Natural killer cell treated with Interleukin-12 subunit alpha and Interleukin-12 subunit beta and Interleukin-15 and Interleukin-18, amount 100 ng/mL, for 72 hours (primary cell): Measurements from ENCODE around the gene DCUN1D5. TPM values are rescaled to one million over a fixed set of nuclear protein-coding genes. Genes with fewer than 3 reads are reported as not detected.

Experiments
- ATAC-seq, 2 donors: fragments of 150-1000 bp; cut with Tn5 transposase in 1 of 2; sonication (Bioruptor Pico), chemical (Tn5 transposase) in 1 of 2; 2 replicates each; pipeline ENCODE4 v1.10.0; 2021
- DNase-seq: peaks from one replicate; pipeline ENCODE4 v3.0.0; 2022; ENCODE audit warnings: low spot score
- H3K27ac Mint-ChIP-seq, 2 donors: 1 replicate in 1 of 2; 2 replicates in 1 of 2; pipeline ENCODE4 v1.8.0; 2022; ENCODE audit warnings: mixed read lengths in 2 of 2, mild to moderate bottlenecking in 1 of 2, moderate library complexity in 1 of 2
- H3K27me3 Mint-ChIP-seq, 2 donors: 1 replicate in 1 of 2; 2 replicates in 1 of 2; pipeline ENCODE4 v1.8.0; 2022; ENCODE audit warnings: mixed read lengths in 2 of 2
- H3K36me3 Mint-ChIP-seq: one replicate; pipeline ENCODE4 v1.8.0; 2022; ENCODE audit warnings: mixed read lengths
- H3K4me1 Mint-ChIP-seq, 2 donors: 1 replicate in 1 of 2; 2 replicates in 1 of 2; pipeline ENCODE4 v1.8.0; 2022; ENCODE audit warnings: low read depth in 2 of 2, mixed read lengths in 2 of 2, mild to moderate bottlenecking in 1 of 2
- H3K4me3 Mint-ChIP-seq: one replicate; pipeline ENCODE4 v1.8.0; 2022; ENCODE audit warnings: mixed read lengths
- H3K9me3 Mint-ChIP-seq: 2 replicates; pipeline ENCODE4 v1.8.0; 2022; ENCODE audit warnings: mixed read lengths
- total RNA-seq, 2 donors: library from RNA; stranded (reverse); gene quantifications; one replicate each; pipeline ENCODE4 v1.2.3, GENCODE V29; 2022

The DCUN1D5 gene
- total RNA-seq, 2 donors from 2014 or later = 36.2 to 78.4 TPM

DNA sequence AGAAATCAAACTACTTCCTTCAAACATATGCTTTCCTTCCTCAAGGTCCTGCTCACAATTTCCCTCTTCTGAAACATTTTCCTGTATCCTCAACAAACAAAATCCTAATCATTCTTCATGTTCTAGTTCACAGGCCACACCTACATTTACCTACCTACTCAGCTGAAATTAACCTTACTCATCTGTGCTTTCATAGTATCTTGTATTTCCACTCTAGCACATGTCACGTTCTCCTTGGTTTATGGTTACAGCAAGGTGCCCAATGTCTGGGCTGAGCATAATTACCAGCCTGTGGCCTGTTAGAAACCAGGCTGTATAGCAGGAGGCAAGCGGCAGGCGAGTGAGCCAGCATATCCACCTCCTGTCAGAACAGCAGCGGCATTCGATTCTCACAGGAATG, 13.2 kb downstream of the DCUN1D5 start:
- H3K27ac Mint-ChIP-seq = no peak overlapping the region
- ATAC-seq (no peak), DNase-seq (no peak)
- H3K27me3 Mint-ChIP-seq = no peaks in the 10 kb centered on the region
- H3K9me3 Mint-ChIP-seq = no peaks in the 10 kb centered on the region
- peaks cover 18% of the 10 kb centered on the region for H3K36me3 Mint-ChIP-seq
- H3K4me1 Mint-ChIP-seq = peaks cover 0 to 4% of the 10 kb centered on the region in 2 donors
- H3K4me3 Mint-ChIP-seq = no peak overlapping the region

DNA sequence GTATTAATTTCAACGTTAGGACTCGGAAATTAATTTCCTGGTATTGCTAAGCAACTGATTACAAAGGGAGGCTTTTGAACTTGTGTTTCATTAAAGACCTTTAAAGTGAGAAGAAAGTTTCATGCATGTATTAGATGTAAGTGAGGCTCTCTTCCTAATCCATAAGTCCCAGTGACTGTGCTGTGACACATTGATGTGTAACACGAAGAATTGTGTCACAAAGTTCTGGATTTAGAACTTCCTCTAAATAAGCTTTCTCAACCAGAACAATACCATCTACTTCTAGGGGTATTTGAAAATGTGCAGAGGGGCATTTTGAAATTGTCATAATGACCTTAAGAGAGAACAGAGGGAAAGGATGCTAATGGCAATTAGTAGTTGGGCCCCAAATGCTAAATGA, 14.4 kb downstream of the DCUN1D5 start:
- H3K27me3 Mint-ChIP-seq = no peaks in the 10 kb centered on the region
- H3K4me1 Mint-ChIP-seq = peaks cover 0 to 4% of the 10 kb centered on the region in 2 donors
- no peak for DNase-seq
- no peaks in the 10 kb centered on the region for H3K9me3 Mint-ChIP-seq
- peaks cover 18% of the 10 kb centered on the region for H3K36me3 Mint-ChIP-seq
- H3K4me3 Mint-ChIP-seq = no peak overlapping the region
- no peak overlapping the region for H3K27ac Mint-ChIP-seq
- no peak for ATAC-seq

DNA sequence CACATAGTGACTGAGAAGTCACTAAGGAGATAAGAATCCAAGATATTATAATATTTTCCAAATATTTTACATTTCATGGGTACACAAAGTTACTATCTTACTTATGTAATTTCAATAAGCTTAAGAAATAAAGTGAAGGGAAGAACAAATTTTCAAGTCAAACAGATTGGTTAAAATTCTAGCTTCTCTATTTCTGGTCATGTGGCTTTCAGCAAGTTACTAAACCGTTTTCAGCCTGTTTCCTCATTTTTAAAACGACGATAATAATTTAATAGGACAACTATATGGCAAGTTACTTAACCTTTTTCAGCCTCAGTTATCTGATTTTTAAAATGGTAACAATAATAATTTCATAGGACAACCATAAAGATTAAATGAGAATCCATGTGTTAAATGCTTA, 15.6 kb downstream of the DCUN1D5 start:
- ATAC-seq (no peak), DNase-seq (no peak)
- Mint-ChIP-seq H3K4me3 (no peak overlapping the region), H3K27me3 (no peaks in the 10 kb centered on the region), H3K4me1 (peaks cover 0 to 4% of the 10 kb centered on the region in 2 donors), H3K27ac (no peak overlapping the region), H3K36me3 (peaks cover 18% of the 10 kb centered on the region), H3K9me3 (no peaks in the 10 kb centered on the region)

DNA sequence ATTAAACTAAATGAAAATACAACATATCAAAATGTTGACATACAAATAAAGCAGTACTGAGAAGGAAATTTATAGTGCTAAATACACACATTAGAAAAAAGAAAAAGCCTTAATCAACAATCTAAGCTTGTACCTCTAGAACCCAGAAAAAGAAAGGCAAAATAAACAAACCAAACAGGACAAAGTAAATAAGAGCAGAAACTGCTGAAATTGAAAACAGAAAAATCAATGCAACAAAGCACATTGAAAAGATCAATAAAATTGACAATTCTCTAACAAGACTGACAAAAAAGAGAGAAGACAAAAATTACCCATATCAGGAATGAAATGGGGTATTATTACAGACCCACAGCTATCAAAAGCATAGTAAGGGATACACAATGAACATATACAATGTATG, 21.0 kb downstream of the DCUN1D5 start:
- ATAC-seq = no peak
- Mint-ChIP-seq H3K27ac (peak overlapping the region; percentile 50 to 82), H3K36me3 (peaks cover 11% of the 10 kb centered on the region), H3K9me3 (no peaks in the 10 kb centered on the region), H3K4me3 (no peak overlapping the region), H3K27me3 (no peaks in the 10 kb centered on the region), H3K4me1 (peaks cover 32 to 50% of the 10 kb centered on the region in 2 donors)
- DNase-seq = no peak

DNA sequence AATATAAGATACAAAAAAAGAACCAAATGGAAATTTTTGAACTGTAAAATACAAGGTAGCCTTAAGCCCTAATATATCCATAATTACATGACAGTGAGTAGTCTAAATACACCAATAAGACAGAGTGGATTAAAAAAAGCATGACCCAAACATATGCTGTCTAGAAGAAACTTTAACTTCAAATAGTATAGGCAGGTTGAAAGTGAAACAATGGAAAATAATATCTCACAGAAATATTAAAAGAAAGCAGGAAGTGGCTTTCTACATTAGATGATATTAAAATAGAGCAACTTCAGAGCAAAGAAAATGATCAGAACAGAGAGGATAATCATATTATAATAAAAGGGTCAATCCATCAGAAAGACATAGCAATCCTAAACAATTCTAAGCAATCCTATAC, 21.8 kb downstream of the DCUN1D5 start:
- Mint-ChIP-seq H3K4me1 (peaks cover 32 to 50% of the 10 kb centered on the region in 2 donors), H3K9me3 (no peaks in the 10 kb centered on the region), H3K27ac (peak overlapping the region; percentile 50 to 82), H3K4me3 (peak overlapping the region; percentile 34), H3K27me3 (no peaks in the 10 kb centered on the region), H3K36me3 (peaks cover 11% of the 10 kb centered on the region)
- ATAC-seq = peak in 1 of 2 donors; percentile 38
- DNase-seq = no peak

DNA sequence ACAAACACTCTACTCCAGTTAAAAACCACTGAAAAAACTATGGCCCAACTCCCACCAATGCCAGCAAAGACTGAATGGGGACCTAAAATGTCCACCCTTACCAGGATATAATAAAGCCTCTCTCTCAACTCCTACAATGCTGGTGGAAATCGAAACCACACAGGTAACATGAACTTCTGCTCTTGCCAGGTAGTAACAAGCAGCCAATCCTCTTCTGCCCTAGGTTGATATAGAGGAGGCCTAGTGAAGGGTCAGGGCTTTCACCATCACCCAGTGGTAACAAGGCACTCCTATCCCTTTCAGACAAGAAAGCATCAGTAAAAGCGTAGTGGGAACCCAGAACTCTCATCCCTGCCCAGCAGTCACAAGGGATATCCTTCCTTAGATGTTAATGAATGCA, 22.6 kb downstream of the DCUN1D5 start:
- peaks cover 11% of the 10 kb centered on the region for H3K36me3 Mint-ChIP-seq
- DNase-seq = no peak
- no peaks in the 10 kb centered on the region for H3K27me3 Mint-ChIP-seq
- H3K27ac Mint-ChIP-seq = peak overlapping the region; percentile 50 to 82
- H3K9me3 Mint-ChIP-seq = no peaks in the 10 kb centered on the region
- ATAC-seq = no peak
- peak overlapping the region; percentile 34 for H3K4me3 Mint-ChIP-seq
- peaks cover 32 to 50% of the 10 kb centered on the region in 2 donors for H3K4me1 Mint-ChIP-seq

DNA sequence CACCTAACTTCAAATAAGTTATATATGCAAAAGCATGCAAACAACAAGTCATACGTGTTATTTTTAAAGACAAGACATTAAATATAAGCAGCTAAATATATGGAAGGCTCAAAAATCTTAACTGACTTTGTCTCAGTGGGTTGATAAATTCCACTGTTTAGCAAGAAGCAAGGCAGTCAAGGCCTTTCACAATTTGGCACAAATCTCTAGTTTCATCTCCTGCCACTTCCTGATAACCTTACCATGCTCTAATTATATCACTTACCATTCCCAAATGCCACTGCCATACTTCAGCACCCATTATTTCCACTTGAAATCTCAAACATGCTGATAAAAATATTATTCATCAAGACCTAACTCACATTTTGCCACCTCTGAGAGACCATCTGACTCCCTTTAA, 24.8 kb downstream of the DCUN1D5 start:
- Mint-ChIP-seq H3K4me1 (peaks cover 32 to 50% of the 10 kb centered on the region in 2 donors), H3K36me3 (peaks cover 17% of the 10 kb centered on the region), H3K4me3 (peak overlapping the region; percentile 47), H3K27me3 (no peaks in the 10 kb centered on the region), H3K27ac (peak overlapping the region; percentile 18 to 39), H3K9me3 (no peaks in the 10 kb centered on the region)
- DNase-seq = no peak
- ATAC-seq = no peak

DNA sequence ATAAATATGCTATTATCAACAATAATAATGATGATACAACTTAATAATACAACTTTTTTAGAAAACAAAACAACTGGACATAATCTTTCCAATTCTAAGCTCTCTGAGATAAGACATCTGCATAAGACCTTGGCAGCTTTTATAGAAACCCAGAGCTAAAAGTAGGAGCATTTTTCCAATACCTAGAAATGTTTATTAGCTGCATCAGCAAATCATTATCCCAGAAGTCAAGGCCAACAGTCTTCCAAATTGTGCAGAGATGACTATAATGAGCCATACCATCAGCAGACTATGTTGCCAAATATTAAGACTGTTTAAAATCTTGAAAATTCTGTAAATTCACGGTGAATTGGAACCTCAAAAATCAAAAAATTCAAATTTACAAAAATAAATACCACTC, 30.3 kb downstream of the DCUN1D5 start:
- Mint-ChIP-seq H3K27ac (no peak overlapping the region), H3K27me3 (no peaks in the 10 kb centered on the region), H3K4me3 (no peak overlapping the region), H3K36me3 (peaks cover 16% of the 10 kb centered on the region), H3K4me1 (peaks cover 0 to 5% of the 10 kb centered on the region in 2 donors), H3K9me3 (no peaks in the 10 kb centered on the region)
- ATAC-seq (no peak), DNase-seq (no peak)

DNA sequence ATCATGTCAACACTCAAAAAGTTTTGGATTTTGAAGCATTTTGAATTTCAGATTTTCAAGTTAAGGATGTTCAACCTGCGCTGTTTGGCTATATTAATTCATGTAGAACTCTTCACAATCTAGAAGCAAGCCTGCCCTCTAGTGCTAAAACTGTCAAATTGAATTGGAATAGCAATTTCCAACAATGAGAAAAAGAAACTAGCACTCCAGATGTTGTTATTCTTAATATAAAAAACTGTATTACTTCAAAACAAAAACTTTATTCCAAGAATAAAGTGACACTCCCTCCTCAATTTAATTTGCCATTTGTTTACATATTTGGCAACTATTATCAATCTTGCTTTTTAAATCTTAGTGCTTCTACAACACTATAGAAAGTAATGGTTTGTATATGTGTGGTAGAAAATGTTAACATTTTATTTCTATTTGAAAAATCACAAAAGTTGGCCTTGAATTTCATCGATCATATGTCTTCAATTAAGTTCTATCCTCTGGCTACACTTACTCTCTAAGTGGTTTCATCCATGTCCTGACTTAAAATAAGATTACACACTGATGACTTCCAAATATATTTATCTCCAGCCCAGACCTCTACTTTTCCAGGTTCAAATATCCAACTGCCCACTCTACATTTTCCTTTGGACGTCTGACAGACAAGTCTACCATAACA, 36.6 kb downstream of the DCUN1D5 start:
- no peak for DNase-seq
- no peak overlapping the region for H3K27ac Mint-ChIP-seq
- ATAC-seq = peak; percentile 56 to 65
- no peaks in the 10 kb centered on the region for H3K9me3 Mint-ChIP-seq
- no peaks in the 10 kb centered on the region for H3K27me3 Mint-ChIP-seq
- H3K4me1 Mint-ChIP-seq = no peaks in the 10 kb centered on the region
- no peak overlapping the region for H3K4me3 Mint-ChIP-seq
- peaks cover 5% of the 10 kb centered on the region for H3K36me3 Mint-ChIP-seq

DNA sequence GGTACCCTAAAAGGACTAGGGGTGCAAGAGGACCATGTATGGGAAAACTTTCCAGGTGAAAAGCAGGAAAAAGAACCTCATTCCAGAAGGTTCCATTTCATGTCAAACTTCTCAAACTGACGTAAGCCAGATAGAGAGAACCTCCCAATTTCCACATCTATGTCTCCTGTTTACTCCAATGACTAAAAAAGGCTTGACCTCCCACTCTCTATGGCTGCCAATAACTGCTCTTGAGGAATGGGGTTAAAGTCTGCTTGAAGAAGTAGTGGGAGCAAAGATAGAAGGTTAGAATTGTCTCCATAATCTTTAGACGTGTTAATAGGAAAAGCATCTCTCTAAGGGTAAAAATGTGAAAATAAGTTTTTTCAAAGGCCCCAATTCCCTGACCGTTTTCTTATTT, 38.0 kb downstream of the DCUN1D5 start:
- Mint-ChIP-seq H3K27ac (no peak overlapping the region), H3K9me3 (no peaks in the 10 kb centered on the region), H3K36me3 (no peaks in the 10 kb centered on the region), H3K4me1 (no peaks in the 10 kb centered on the region), H3K27me3 (no peaks in the 10 kb centered on the region), H3K4me3 (no peak overlapping the region)
- ATAC-seq (no peak), DNase-seq (no peak)

DNA sequence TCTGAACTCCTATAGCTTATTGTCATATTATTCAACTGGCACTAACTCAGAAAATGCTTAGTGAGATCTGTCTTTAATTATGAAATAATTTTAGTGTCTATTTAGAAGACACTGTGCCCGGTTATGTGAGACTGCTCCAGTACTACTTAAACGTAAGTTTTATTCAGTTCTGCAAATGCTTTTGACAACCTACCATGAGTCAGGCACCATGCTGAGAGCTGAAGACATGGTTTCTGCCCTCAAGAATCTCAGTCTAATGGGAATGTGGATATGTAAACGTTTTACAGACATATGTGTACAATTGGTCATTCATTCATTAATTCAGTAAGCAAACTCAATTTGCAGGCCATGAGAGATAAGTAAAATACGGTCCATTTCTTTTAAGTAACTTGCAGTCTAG, 40.0 kb downstream of the DCUN1D5 start:
- Mint-ChIP-seq H3K9me3 (no peaks in the 10 kb centered on the region), H3K4me1 (peaks cover 4% of the 10 kb centered on the region in 2 donors), H3K27me3 (peaks cover 0 to 5% of the 10 kb centered on the region in 2 donors), H3K36me3 (no peaks in the 10 kb centered on the region), H3K27ac (peak overlapping the region in 1 of 2 donors; percentile 64), H3K4me3 (no peak overlapping the region)
- no peak for DNase-seq
- ATAC-seq = no peak

DNA sequence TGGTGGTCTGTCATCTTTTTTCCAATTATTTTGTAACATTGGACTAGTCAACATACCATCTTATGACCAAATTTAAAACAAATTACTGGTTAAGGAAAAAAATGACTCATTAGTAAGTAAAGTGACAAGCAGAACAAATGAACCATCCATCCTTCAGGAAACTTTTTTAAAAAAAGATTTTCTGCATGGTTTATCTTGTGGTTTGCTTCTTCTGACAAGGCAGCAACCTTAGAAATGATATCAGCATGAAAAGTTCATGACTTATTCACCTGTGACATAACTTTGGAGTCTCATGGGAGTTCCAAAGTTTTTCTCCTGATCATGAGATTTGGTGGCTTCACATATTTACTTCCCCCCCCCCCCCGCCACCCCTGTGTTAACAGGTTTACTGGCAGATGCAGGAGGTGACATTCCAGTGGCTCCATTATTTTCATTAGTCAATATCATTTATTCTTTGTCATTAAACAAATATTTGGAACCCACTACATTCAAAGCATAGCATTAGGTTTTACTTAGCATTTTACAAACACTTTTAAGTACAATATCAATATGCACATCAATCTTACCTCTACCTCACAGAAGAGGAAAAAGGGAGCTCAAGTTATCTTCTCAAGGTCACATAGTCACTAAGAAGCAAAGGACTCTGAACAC, 40.7 kb downstream of the DCUN1D5 start:
- ATAC-seq = no peak
- no peaks in the 10 kb centered on the region for H3K9me3 Mint-ChIP-seq
- peaks cover 4% of the 10 kb centered on the region in 2 donors for H3K4me1 Mint-ChIP-seq
- no peaks in the 10 kb centered on the region for H3K36me3 Mint-ChIP-seq
- H3K27me3 Mint-ChIP-seq = peaks cover 0 to 9% of the 10 kb centered on the region in 2 donors
- H3K27ac Mint-ChIP-seq = no peak overlapping the region
- no peak overlapping the region for H3K4me3 Mint-ChIP-seq
- DNase-seq = no peak

DNA sequence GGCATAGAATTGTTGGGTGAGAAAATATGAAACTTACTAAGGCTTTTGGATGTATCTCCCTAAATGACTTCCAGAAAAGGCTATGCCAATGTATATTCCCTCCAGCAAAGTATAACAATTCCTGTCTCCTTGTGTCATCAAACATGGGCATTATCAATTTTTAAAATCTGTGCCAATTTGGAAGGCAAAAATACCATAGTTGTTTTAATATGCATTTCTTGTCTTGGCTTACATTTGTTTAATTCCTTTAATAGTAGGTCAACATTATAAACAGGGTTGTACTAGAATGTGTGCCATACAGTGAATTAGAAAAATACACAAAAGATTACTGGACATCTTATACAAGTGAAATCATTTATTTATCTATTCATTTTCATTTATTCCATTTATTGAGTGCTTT, 41.6 kb downstream of the DCUN1D5 start:
- Mint-ChIP-seq H3K9me3 (no peaks in the 10 kb centered on the region), H3K27ac (no peak overlapping the region), H3K36me3 (no peaks in the 10 kb centered on the region), H3K27me3 (peaks cover 2 to 11% of the 10 kb centered on the region in 2 donors), H3K4me3 (no peak overlapping the region), H3K4me1 (peaks cover 4% of the 10 kb centered on the region in 2 donors)
- ATAC-seq = no peak
- no peak for DNase-seq

DNA sequence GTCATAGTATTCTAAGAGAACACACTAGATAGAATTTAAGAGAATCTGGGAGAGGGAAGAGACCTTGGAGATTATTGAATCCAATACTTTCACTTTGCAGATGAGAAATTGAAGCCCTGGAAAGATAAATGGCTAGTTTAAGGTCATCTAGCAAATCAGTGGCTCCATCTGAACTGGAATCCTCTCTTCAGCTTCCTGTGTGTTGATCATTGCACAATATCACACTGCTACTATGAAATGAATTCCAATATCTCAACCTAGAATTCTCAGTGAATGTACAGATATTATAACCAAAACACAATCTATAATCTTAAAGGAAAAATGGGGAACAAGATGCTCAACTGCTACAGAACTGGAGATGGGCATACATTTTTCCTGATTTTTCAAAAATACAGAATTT, 44.1 kb downstream of the DCUN1D5 start:
- ATAC-seq = no peak
- DNase-seq = no peak
- peaks cover 4 to 9% of the 10 kb centered on the region in 2 donors for H3K4me1 Mint-ChIP-seq
- H3K4me3 Mint-ChIP-seq = no peak overlapping the region
- H3K9me3 Mint-ChIP-seq = no peaks in the 10 kb centered on the region
- H3K36me3 Mint-ChIP-seq = no peaks in the 10 kb centered on the region
- peak overlapping the region in 1 of 2 donors; percentile 6 for H3K27ac Mint-ChIP-seq
- peaks cover 9 to 16% of the 10 kb centered on the region in 2 donors for H3K27me3 Mint-ChIP-seq
